ENCODE results near the gene SLC46A2. TPM values are rescaled to one million over a fixed set of nuclear protein-coding genes. Genes with fewer than 3 reads are reported as not detected.

Gene SLC46A2
- total RNA-seq, 2 experiments from 2014 or later: not detected

DNA sequence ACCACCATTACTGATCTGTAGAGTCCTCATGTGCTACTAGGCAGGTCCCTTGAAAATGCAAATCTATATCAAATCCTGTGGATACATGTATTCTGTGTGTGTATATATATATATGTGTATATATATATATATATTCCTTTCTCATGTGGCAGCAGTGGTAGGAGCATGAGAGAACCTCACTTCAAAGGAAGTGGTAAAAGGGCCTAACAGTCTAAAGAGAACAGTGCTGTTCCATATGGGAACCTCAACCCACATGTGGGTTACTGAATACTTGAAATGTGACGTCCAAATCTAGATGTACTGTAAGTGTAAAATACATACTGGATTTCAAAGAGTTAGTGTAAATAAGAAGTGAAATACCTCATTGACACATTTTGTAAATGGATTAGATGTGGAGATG is 5.4 kb downstream of the SLC46A2 start:
- no peaks in the 10 kb centered on the region for H3K4me1 ChIP-seq (ENCODE audit: insufficient read depth, low read length, poor library complexity, severe bottlenecking)
- H3K27ac ChIP-seq (ENCODE audit: low read depth, low read length, poor library complexity, severe bottlenecking): no peak overlapping the region
- no peaks in the 10 kb centered on the region for H3K9me2 ChIP-seq (ENCODE audit: insufficient read depth, low read length)
- intact Hi-C loops (cut with micrococcal nuclease; ENCODE audit: unreplicated experiment): no loop called here
- no peaks in the 10 kb centered on the region for H3K9me3 ChIP-seq (ENCODE audit: low read length)
- no peak overlapping the region for H2AFZ ChIP-seq (ENCODE audit: low read length)
- H3K4me3 ChIP-seq (ENCODE audit: low read depth, low read length, poor library complexity, severe bottlenecking): no peak overlapping the region
- BruUV-seq (replicated peaks): no TSS peak
- H3K4me2 ChIP-seq (ENCODE audit: low read length): no peak overlapping the region
- ChIA-PET CTCF (ENCODE audit: unreplicated experiment) (no interaction called here), POLR2A (no interaction called here)
- DNase-seq (ENCODE audit: low spot score): no peak
- TF ChIP-seq, protein P1, sequence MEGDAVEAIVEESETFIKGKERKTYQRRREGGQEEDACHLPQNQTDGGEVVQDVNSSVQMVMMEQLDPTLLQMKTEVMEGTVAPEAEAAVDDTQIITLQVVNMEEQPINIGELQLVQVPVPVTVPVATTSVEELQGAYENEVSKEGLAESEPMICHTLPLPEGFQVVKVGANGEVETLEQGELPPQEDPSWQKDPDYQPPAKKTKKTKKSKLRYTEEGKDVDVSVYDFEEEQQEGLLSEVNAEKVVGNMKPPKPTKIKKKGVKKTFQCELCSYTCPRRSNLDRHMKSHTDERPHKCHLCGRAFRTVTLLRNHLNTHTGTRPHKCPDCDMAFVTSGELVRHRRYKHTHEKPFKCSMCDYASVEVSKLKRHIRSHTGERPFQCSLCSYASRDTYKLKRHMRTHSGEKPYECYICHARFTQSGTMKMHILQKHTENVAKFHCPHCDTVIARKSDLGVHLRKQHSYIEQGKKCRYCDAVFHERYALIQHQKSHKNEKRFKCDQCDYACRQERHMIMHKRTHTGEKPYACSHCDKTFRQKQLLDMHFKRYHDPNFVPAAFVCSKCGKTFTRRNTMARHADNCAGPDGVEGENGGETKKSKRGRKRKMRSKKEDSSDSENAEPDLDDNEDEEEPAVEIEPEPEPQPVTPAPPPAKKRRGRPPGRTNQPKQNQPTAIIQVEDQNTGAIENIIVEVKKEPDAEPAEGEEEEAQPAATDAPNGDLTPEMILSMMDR (conservative IDR thresholded peaks at IDR 0.05; ENCODE audit: low read length): no peak
- TF ChIP-seq EZH2phosphoT487 (IDR thresholded peaks at IDR 0.05; ENCODE audit: borderline replicate concordance, low read depth, low read length): no peak
- H4K20me1 ChIP-seq (ENCODE audit: insufficient read depth, low read length): no peaks in the 10 kb centered on the region
- H3K79me2 ChIP-seq (ENCODE audit: insufficient read depth, low read depth, low read length): no peaks in the 10 kb centered on the region
- H3K36me3 ChIP-seq (ENCODE audit: insufficient read depth, low read length): no peaks in the 10 kb centered on the region

GRCh38 chr9:112884721-112885120 is 6.0 kb downstream of the SLC46A2 start:
- no peaks in the 10 kb centered on the region for H3K79me2 ChIP-seq (ENCODE audit: insufficient read depth, low read depth, low read length)
- no peaks in the 10 kb centered on the region for H3K4me1 ChIP-seq (ENCODE audit: insufficient read depth, low read length, poor library complexity, severe bottlenecking)
- BruUV-seq (replicated peaks): no TSS peak
- intact Hi-C loops (cut with micrococcal nuclease; ENCODE audit: unreplicated experiment): no loop called here
- H3K27ac ChIP-seq (ENCODE audit: low read depth, low read length, poor library complexity, severe bottlenecking): no peak overlapping the region
- DNase-seq (ENCODE audit: low spot score): no peak
- H3K4me3 ChIP-seq (ENCODE audit: low read depth, low read length, poor library complexity, severe bottlenecking): no peak overlapping the region
- no peaks in the 10 kb centered on the region for H4K20me1 ChIP-seq (ENCODE audit: insufficient read depth, low read length)
- no peak overlapping the region for H3K4me2 ChIP-seq (ENCODE audit: low read length)
- no peak for TF ChIP-seq EZH2phosphoT487 (IDR thresholded peaks at IDR 0.05; ENCODE audit: borderline replicate concordance, low read depth, low read length)
- TF ChIP-seq, protein P1 (conservative IDR thresholded peaks at IDR 0.05; ENCODE audit: low read length): no peak
- ChIA-PET POLR2A (interaction anchor here (0.8 kb wide), 1 partner anchor 15 kb away, joined by 3 read pairs; no protein-coding TSS in a partner anchor), CTCF (ENCODE audit: unreplicated experiment) (no interaction called here)
- no peaks in the 10 kb centered on the region for H3K36me3 ChIP-seq (ENCODE audit: insufficient read depth, low read length)
- H3K9me2 ChIP-seq (ENCODE audit: insufficient read depth, low read length): no peaks in the 10 kb centered on the region
- H3K9me3 ChIP-seq (ENCODE audit: low read length): no peaks in the 10 kb centered on the region
- no peak overlapping the region for H2AFZ ChIP-seq (ENCODE audit: low read length)

DNA sequence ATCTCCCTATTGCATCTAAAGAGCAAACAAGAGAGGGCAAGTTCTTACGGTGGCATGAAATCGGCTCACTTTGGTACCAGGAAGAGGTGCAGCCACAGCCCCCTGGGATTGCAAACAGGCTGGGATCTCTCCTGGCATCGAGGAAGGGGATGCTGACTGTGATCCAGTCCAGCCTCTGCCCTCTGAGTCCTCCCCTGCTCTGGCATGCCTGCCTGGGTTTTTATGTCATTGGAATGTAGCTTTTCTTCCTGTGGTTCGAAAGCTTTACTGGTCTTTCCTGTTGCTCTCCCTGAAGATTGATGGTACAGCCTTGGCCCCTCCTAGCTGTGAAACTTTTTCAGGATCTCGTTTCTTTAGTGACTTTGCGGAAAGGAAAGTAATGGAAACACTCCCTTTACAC is 6.6 kb downstream of the SLC46A2 start:
- ChIA-PET POLR2A (interaction anchor here (0.6 to 1.1 kb wide), 4 partner anchors 14 to 672 kb away, joined by 3 read pairs; no protein-coding TSS in a partner anchor), CTCF (ENCODE audit: unreplicated experiment) (no interaction called here)
- H3K4me2 ChIP-seq (ENCODE audit: low read length): no peak overlapping the region
- intact Hi-C loops (cut with micrococcal nuclease; ENCODE audit: unreplicated experiment): no loop called here
- H3K4me1 ChIP-seq (ENCODE audit: insufficient read depth, low read length, poor library complexity, severe bottlenecking): no peaks in the 10 kb centered on the region
- no peaks in the 10 kb centered on the region for H3K79me2 ChIP-seq (ENCODE audit: insufficient read depth, low read depth, low read length)
- BruUV-seq (replicated peaks): no TSS peak
- no peak overlapping the region for H3K4me3 ChIP-seq (ENCODE audit: low read depth, low read length, poor library complexity, severe bottlenecking)
- TF ChIP-seq, protein P1 (conservative IDR thresholded peaks at IDR 0.05; ENCODE audit: low read length): no peak
- no peak for TF ChIP-seq EZH2phosphoT487 (IDR thresholded peaks at IDR 0.05; ENCODE audit: borderline replicate concordance, low read depth, low read length)
- H3K27ac ChIP-seq (ENCODE audit: low read depth, low read length, poor library complexity, severe bottlenecking): no peak overlapping the region
- H2AFZ ChIP-seq (ENCODE audit: low read length): no peak overlapping the region
- no peaks in the 10 kb centered on the region for H3K9me2 ChIP-seq (ENCODE audit: insufficient read depth, low read length)
- no peaks in the 10 kb centered on the region for H3K9me3 ChIP-seq (ENCODE audit: low read length)
- no peak for DNase-seq (ENCODE audit: low spot score)
- no peaks in the 10 kb centered on the region for H4K20me1 ChIP-seq (ENCODE audit: insufficient read depth, low read length)
- H3K36me3 ChIP-seq (ENCODE audit: insufficient read depth, low read length): no peaks in the 10 kb centered on the region

Measured in OCI-LY7 (cell line).